Measurements from ENCODE around the gene BTRC. TPM values are rescaled to one million over a fixed set of nuclear protein-coding genes. Genes with fewer than 3 reads are reported as not detected.
"Not testable (repeated sequence)": the region's sequence is repeated elsewhere in the genome, so short reads cannot be mapped to it uniquely, and the experiment has no call there.

Gene BTRC
- total RNA-seq, 1 donor from 2014 or later: 29.9 TPM

DNA sequence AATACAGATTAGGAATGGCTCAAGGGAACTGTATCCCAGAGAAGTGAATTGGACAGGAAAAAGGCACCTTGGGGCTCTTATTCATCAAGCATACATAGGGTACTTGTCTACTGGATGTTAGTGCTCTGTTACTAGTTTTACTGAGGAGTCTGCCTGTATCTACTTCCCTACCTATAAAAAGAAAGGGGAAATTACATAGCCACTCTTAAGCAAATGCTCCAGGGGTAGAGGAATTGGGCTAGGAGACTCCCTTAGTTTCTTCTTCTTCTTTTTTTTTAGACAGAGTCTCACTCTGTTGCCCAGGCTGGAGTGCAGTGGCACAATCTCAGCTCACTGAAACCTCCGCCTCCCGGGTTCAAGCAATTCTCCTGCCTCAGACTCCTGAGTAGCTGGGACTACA is 239.4 kb downstream of the BTRC start:
- not testable (repeated sequence) for DNase-seq

DNA sequence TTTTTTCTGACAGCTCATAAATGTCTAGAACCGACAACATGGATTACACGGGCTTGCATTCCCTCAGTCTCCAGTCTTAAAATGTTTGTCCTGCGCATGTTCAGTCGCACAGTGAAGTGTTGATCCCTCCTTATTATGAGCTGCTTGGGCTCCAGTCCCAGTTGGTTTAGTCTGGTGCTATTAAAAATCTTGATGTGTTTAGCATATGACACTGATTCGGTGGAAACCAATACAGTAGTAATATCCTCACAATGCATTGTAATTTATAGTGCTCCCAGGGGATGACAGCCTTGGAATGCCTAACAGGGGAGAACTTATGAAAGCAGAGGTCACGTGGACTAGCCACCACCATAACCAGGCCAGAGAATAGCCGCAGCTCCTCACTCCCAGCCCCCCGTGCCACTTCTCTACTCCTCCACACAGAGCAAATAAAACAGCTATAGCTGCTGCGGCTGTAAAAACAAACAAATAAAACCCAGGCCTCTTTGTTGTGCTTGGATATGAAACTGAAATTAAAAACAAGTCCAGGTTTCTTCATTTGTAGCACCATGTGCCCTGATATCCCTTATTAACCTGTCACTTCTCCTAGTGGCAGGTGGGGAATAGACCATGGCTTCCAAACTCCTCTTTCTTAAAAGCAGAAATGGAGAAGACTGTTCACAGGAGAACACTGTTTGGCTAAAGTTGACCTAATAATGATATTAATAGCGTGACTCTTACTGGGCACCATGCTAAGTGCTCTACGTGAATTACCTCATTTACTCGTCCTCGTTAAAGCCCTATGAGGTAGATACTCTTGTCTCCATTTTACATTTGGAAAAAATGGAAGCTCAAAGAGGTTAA is 241.8 kb downstream of the BTRC start:
- no peak for DNase-seq

DNA sequence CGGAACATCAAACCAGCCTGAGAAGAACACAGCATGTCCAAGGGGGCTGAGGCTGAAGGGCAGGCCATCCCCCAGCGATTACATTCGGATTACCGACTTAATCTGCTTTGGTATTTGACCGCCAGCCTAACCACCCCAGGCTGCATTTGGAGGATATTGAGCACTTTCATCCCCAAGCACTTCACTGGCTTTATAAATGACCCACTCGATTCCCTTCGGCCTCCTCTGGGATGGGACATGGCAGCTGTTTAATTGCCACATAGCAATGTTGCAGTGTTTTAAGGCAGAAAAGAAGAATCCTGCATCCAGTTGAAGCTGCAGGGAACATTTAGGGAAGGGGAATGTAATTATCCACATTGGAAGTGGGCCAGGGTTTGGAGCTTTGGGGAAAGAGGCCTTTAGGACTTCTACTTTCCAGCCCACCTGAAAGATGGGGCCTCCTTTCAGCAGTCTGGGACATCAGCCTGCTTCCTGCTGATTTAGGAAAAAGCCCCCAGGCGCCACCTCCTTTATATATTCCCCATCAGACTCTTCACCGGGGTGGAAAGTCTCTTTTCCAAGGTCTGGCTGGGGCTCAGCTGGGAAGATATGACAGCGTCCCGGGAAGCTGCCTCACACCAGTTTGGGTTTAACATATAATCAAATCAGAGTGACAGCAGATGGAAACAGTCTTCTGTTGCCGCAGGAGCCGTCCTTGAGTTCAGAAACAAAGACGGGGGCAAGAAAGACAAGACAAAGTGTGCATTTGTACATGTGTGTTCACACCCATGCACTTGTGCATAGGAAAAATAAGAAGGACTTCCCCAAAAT is 243.3 kb downstream of the BTRC start:
- no peak for DNase-seq

DNA sequence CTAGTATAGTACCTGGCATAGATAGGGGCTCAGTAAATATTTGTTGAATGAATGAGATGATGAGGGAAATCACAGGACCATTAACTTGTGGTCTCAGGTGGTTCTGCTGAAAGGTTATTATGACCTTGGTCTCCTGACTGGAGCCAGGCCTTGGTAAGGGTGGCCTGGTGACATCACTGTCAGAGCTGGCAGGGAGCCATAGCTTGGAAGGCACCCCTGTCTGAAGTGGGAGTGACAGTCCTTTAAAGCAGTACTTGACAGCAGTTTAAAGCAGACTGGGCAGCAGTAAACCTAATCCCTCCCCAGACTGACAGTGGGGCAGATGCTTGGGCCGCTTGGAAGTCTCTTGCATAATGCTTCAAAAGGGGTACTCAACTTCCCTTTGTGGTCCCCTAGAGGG is 247.6 kb downstream of the BTRC start:
- no peak for DNase-seq

DNA sequence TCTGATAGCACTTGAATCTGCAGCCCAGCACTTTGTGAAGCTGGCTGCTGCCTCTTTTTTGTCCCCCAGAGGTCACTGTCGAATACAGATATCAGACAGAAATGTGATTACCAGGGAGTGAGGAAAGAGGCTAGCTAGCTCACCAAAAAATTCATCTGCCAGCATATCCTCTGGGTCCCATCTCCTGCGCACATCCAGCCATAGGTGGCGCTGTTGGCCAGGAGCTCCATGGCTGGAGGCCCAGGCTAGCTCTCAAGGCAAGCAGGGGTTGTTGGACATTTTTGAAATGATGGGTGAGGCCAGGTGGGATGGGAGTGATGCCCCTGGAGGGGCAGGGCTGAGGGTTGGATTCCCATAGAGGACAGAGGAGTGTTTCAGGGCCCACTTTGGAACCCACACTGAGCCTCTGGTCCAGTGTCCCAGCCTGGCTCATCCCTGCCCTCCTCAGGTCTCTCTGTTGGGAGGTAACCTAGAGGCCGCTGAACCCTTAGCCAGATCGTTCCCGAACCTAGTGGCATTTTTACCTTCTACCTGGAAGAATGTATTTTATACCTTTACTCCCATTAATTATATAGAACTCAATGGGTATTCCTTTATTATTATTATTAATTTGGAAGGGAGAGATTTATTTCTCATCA is 248.9 kb downstream of the BTRC start:
- peak; percentile 45 for DNase-seq

Small RNAs within 50 kb of the gene (small RNA-seq; reads per million reads assigned to genes)
- gene MIR3158-1: not detected
- 0.17 reads per million for gene RNU2-43P
- gene RNU2-59P: 25.9 reads per million, percentile 94 among the genes with 10 or more reads in this experiment

Other genes starting within 250 kb of the BTRC start
- gene TLX1, start 222.9 kb upstream of the BTRC start, total RNA-seq: not detected
- gene LBX1, start 124.7 kb upstream of the BTRC start, total RNA-seq: not detected
- gene POLL, start 234.1 kb downstream of the BTRC start, total RNA-seq: 8.3 TPM
- 12.5 TPM for gene DPCD, start 234.2 kb downstream of the BTRC start, total RNA-seq

Measured in occipital lobe (tissue), 3 donors.